ENCODE results near the gene NTNG1. TPM values are rescaled to one million over a fixed set of nuclear protein-coding genes. Genes with fewer than 3 reads are reported as not detected.

Gene NTNG1

Small RNAs within 50 kb of the gene (small RNA-seq; reads per million reads assigned to genes)
- gene AC114491.1 (ENCODE audit: low read depth), result not detected
